HepG2 (cell line): ENCODE data around the gene CXADR. TPM values are rescaled to one million over a fixed set of nuclear protein-coding genes. Genes with fewer than 3 reads are reported as not detected.

Experiments
- ATAC-seq: fragments of 200-7000 bp; cut with Tn5 transposase; 3 replicates; pipeline ENCODE4 v1.9.1; 2020; ENCODE audit warnings: mild to moderate bottlenecking, moderate library complexity
- BruUV-seq: library from RNA; stranded (reverse); fragments of 400-500 nt; replicated peaks from 2 replicates; lab custom pipeline; 2021; lab: Mats Ljungman, UMichigan
- CTCF ChIA-PET: fragments of 300-600 bp; formaldehyde crosslinking; extraction: SDS; loops from one replicate; lab custom pipeline; 2021; ENCODE audit warnings: low total read pairs, inconsistent platforms, low intra/inter-chr PET ratio; lab: Yijun Ruan, JAX
- POLR2A ChIA-PET: fragments of 350-600 bp; sonication (Branson Sonifier 250); formaldehyde crosslinking; loops from one replicate; lab custom pipeline; 2020; ENCODE audit warnings: antibody characterized with exemption, inconsistent platforms; lab: Yijun Ruan, JAX
- DNase-seq: peaks from one replicate; pipeline ENCODE4 v3.0.0-alpha.2; 2015; ENCODE audit warnings: low spot score
- FAIRE-seq: peaks from 3 replicates; lab custom pipeline; 2011; peaks lifted over from hg19 to GRCh38; lab: Jason Lieb, UNC
- H2AFZ ChIP-seq: one replicate; pipeline ENCODE4 v1.6.1; 2011; ENCODE audit warnings: low read length, inconsistent platforms
- H3K27ac ChIP-seq: fragments of 300-600 bp; 3 replicates; pipeline ENCODE4 v1.8.0; 2011; ENCODE audit warnings: mixed run types, mild to moderate bottlenecking, mixed read lengths, low read length, inconsistent platforms; ENCODE audit not compliant: insufficient read depth; ENCODE audit errors: extremely low read length
- H3K27me3 ChIP-seq, 2 experiments: fragments of 200-600 bp in 1 of 2; 2 replicates in 1 of 2; 3 replicates in 1 of 2; pipeline versions ENCODE4 v1.6.0 to v1.8.0; 2011; ENCODE audit warnings: low read length in 2 of 2, mild to moderate bottlenecking in 2 of 2, moderate library complexity in 2 of 2, inconsistent platforms in 1 of 2; ENCODE audit not compliant: insufficient read depth in 2 of 2, control insufficient read depth in 1 of 2
- H3K36me3 ChIP-seq, 2 experiments: fragments of 200-600 bp in 1 of 2; replicated peaks in 1 of 2; 2 replicates in 1 of 2; 3 replicates in 1 of 2; pipeline versions ENCODE4 v1.5.1 to v1.8.0; 2011; ENCODE audit warnings: low read length in 2 of 2, inconsistent platforms in 1 of 2; ENCODE audit not compliant: insufficient read depth in 2 of 2, control insufficient read depth in 1 of 2
- H3K4me1 ChIP-seq: 2 replicates; pipeline ENCODE4 v1.5.1; 2012; ENCODE audit warnings: low read length, inconsistent platforms; ENCODE audit not compliant: insufficient read depth
- H3K4me2 ChIP-seq: 2 replicates; pipeline ENCODE4 v1.6.0; 2011; ENCODE audit warnings: low read depth, low read length, inconsistent platforms
- H3K4me3 ChIP-seq, 3 experiments: fragments of 200-600 bp in 1 of 3; sonication (generic), shearing (Covaris generic) in 1 of 3; replicated peaks in 1 of 3; 2 replicates each; pipeline ENCODE4 v1.5.1; 2011 to 2016; ENCODE audit warnings: low read length in 3 of 3, inconsistent platforms in 2 of 3, low read depth in 2 of 3, mild to moderate bottlenecking in 2 of 3, control low read depth in 1 of 3, mixed read lengths in 1 of 3; ENCODE audit not compliant: insufficient read depth in 1 of 3
- H3K79me2 ChIP-seq: one replicate; pipeline ENCODE4 v1.6.1; 2011; ENCODE audit warnings: low read length, inconsistent platforms; ENCODE audit not compliant: insufficient read depth
- H3K9ac ChIP-seq: 2 replicates; pipeline ENCODE4 v1.6.0; 2011; ENCODE audit warnings: mild to moderate bottlenecking, low read depth, low read length, inconsistent platforms; ENCODE audit not compliant: insufficient read depth
- H3K9me3 ChIP-seq: 2 replicates; pipeline ENCODE4 v1.5.1; 2012; ENCODE audit warnings: mild to moderate bottlenecking, low read length
- H4K20me1 ChIP-seq: 2 replicates; pipeline ENCODE4 v1.6.0; 2011; ENCODE audit warnings: inconsistent platforms, mild to moderate bottlenecking, low read length, moderate library complexity; ENCODE audit not compliant: insufficient read depth
- AKAP8 ChIP-seq: sonication (generic); formaldehyde crosslinking; IDR thresholded peaks from 2 replicates; pipeline ENCODE4 v1.5.1; 2020; ENCODE audit warnings: mild to moderate bottlenecking, missing genetic modification reagents
- ATM ChIP-seq: fragments of 450-650 bp; IDR thresholded peaks from 2 replicates; pipeline ENCODE4 v1.7.1; 2017; ENCODE audit warnings: mild to moderate bottlenecking, borderline replicate concordance
- GTF2F1 ChIP-seq: fragments of 150-350 bp; IDR thresholded peaks from 2 replicates; pipeline ENCODE4 v1.6.1; 2014; ENCODE audit warnings: low read length
- HHEX ChIP-seq: IDR thresholded peaks from 2 replicates; pipeline ENCODE4 v1.6.1; 2016; ENCODE audit warnings: control low read depth
- SMC3 ChIP-seq: IDR thresholded peaks from 2 replicates; pipeline ENCODE4 v1.6.1; 2011; ENCODE audit warnings: low read length, improper control_type of control experiment
- STAG1 ChIP-seq: sonication (generic); formaldehyde crosslinking; IDR thresholded peaks from 2 replicates; pipeline ENCODE4 v1.4.0; 2020; ENCODE audit warnings: missing genetic modification reagents
- TCF7 ChIP-seq: sonication (generic); IDR thresholded peaks from 2 replicates; pipeline ENCODE4 v1.6.1; 2016; ENCODE audit warnings: antibody characterized with exemption, low read depth
- ZBTB38 ChIP-seq: sonication (generic); formaldehyde crosslinking; IDR thresholded peaks from 2 replicates; pipeline ENCODE4 v1.5.1; 2020; ENCODE audit warnings: mild to moderate bottlenecking, missing genetic modification reagents
- ZC3H4 ChIP-seq: sonication (generic); formaldehyde crosslinking; IDR thresholded peaks from 2 replicates; pipeline ENCODE4 v1.4.0; 2020; ENCODE audit warnings: missing genetic modification reagents, borderline replicate concordance
- ZNF101 ChIP-seq: sonication (generic); formaldehyde crosslinking; IDR thresholded peaks from 2 replicates; pipeline ENCODE4 v1.4.0; 2020; ENCODE audit warnings: mild to moderate bottlenecking, low read depth, missing genetic modification reagents, borderline replicate concordance
- ZNF446 ChIP-seq: sonication (generic); formaldehyde crosslinking; IDR thresholded peaks from 2 replicates; pipeline ENCODE4 v1.5.0; 2020; ENCODE audit warnings: mild to moderate bottlenecking, missing genetic modification reagents
- WGBS: methylation state at CpG from one replicate; pipeline ENCODE4 v1.1.6; 2017; ENCODE audit warnings: low lambda C conversion rate; 5-methylcytosine and 5-hydroxymethylcytosine counted together
- in situ Hi-C: cut with HindIII; loops from 2 replicates; pipeline ENCODE4 v1.10.0; 2017; ENCODE audit warnings: low pct_unique_long_range_greater_than_20kb; ENCODE audit not compliant: extremely low pct_ligation_motif_present
- intact Hi-C: fragments of 100-400 bp; cut with micrococcal nuclease; formaldehyde crosslinking; loops from one replicate; pipeline ENCODE4 v1.10.0; 2022; ENCODE audit not compliant: unreplicated experiment
- polyA plus RNA-seq, 8 experiments: library from polyadenylated mRNA; depleted of rRNA in 3 of 8; stranded (reverse) in 7 of 8; unstranded in 1 of 8; fragments of >200 nt; fragmentation: Illumina TruSeq in 4 of 8; extraction: Trizol in 4 of 8; gene quantifications; 2 replicates each; pipeline versions ENCODE4 v1.2.1 to v1.2.3, GENCODE V29; 2011 to 2016; ENCODE audit warnings: low read depth in 4 of 8, missing spikeins in 1 of 8, mixed read lengths in 1 of 8; ENCODE audit not compliant: insufficient read depth in 1 of 8
- total RNA-seq, 5 experiments: library from RNA; depleted of rRNA; stranded (reverse); fragments of >200 nt; fragmentation: Illumina TruSeq; extraction: Trizol; gene quantifications; 2 replicates each; pipeline ENCODE4 v1.2.3, GENCODE V29; 2016; ENCODE audit warnings: low read depth in 1 of 5
- TF ChIP-seq, protein P1 (sequence below): sonication (generic); formaldehyde crosslinking; conservative IDR thresholded peaks from 2 replicates; pipeline ENCODE4 v1.4.0; 2020; ENCODE audit warnings: missing genetic modification reagents
- TF ChIP-seq, protein P2 (sequence below): sonication (generic); formaldehyde crosslinking; IDR thresholded peaks from 2 replicates; pipeline ENCODE4 v1.5.0; 2020; ENCODE audit warnings: mild to moderate bottlenecking, missing genetic modification reagents
- TF ChIP-seq, protein P3 (sequence below): sonication (generic); formaldehyde crosslinking; IDR thresholded peaks from 2 replicates; pipeline ENCODE4 v1.5.1; 2020; ENCODE audit warnings: mild to moderate bottlenecking, missing genetic modification reagents, moderate library complexity
- TF ChIP-seq, protein P4 (sequence below): sonication (generic); formaldehyde crosslinking; IDR thresholded peaks from 2 replicates; pipeline ENCODE4 v1.4.0; 2020; ENCODE audit warnings: low read depth, mild to moderate bottlenecking, missing genetic modification reagents
- TF ChIP-seq, protein P5 (sequence below): sonication (generic); formaldehyde crosslinking; IDR thresholded peaks from 2 replicates; pipeline ENCODE4 v1.4.0; 2020; ENCODE audit warnings: missing genetic modification reagents

CXADR gene
- total and polyA plus RNA-seq, 2 of the 13 experiments (the other 11 are each of a cell fraction or from before 2014, with no cell fraction given): 86.8 to 110 TPM

DNA sequence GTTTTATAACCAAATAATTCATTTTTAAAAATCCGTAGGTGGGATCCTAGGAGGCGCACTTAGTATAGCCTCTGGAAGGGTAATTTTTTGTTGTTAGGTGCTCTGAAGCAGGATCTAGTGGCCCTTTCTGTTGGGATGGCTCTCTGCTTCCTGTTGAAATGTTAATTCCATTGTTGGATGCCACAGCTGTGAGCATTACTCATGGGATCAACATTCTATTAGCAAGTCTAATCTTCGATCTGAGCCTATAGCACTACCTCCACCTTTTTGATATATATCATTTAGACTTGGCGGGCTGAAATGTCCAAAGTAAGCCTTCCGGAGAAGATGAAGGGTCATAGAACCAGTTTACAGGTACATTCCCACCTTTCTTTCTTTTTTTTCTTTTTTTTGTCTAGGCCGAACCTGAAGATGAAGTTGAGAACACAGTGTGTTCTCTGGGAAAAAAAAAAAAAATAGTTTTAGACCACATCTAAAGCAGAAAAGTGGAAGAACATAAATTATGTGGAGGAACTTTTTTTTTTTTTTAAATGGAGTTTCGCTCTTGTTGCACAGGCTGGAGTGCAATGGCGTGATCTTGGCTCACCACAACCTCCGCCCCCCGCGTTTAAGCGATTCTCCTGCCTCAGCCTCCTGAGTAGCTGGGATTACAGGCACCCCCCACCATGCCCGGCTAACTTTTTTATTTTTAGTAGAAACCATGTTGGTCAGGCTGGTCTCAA, 1.4 kb downstream of the CXADR start:
- H3K27ac ChIP-seq: peak overlapping the region; percentile 90
- FAIRE-seq (no peak), DNase-seq (peak; percentile 27), ATAC-seq (no peak)
- peak overlapping the region; percentile 83 for H3K4me2 ChIP-seq
- H3K9me3 ChIP-seq: no peaks in the 10 kb centered on the region
- peaks cover 67% of the 10 kb centered on the region for H3K4me1 ChIP-seq
- ChIA-PET CTCF (no interaction called here), POLR2A (interaction anchor here (1.0 to 4.8 kb wide), 7 partner anchors 8 to 59 kb away, joined by 3 to 59 read pairs (median 18); no protein-coding TSS in a partner anchor)
- H2AFZ ChIP-seq: no peak overlapping the region
- intact Hi-C loops: no loop called here
- BruUV-seq: TSS peak; percentile 52
- peaks cover 68% of the 10 kb centered on the region for H3K79me2 ChIP-seq
- peaks cover 19% of the 10 kb centered on the region for H4K20me1 ChIP-seq
- H3K9ac ChIP-seq: peak overlapping the region; percentile 86
- in situ Hi-C loops: no loop called here
- peak overlapping the region; percentile 85 to 96 (median 92) for H3K4me3 ChIP-seq
- no peaks in the 10 kb centered on the region; a peak in 1 of 5 replicates for H3K27me3 ChIP-seq
- WGBS: 47% methylated on average over 13 of the region's 13 CpGs
- H3K36me3 ChIP-seq: peaks cover 2 to 9% of the 10 kb centered on the region in 2 experiments; a peak in 1 of 5 replicates
- TF ChIP-seq ATM (no peak), HHEX (CRISPR knock-in tag) (no peak), ZBTB38 (CRISPR knock-in tag) (peak; percentile 40; the same call in 1 of the 2 replicates), TCF7 (no peak), ZNF446 (CRISPR knock-in tag) (no peak), ZC3H4 (CRISPR knock-in tag) (no peak), SMC3 (0 out of 2 replicates have a peak, but pooled peaks have one; percentile 0), GTF2F1 (no peak), STAG1 (CRISPR knock-in tag) (no peak), ZNF101 (CRISPR knock-in tag) (no peak), AKAP8 (CRISPR knock-in tag) (no peak)
- TF ChIP-seq, protein P1, sequence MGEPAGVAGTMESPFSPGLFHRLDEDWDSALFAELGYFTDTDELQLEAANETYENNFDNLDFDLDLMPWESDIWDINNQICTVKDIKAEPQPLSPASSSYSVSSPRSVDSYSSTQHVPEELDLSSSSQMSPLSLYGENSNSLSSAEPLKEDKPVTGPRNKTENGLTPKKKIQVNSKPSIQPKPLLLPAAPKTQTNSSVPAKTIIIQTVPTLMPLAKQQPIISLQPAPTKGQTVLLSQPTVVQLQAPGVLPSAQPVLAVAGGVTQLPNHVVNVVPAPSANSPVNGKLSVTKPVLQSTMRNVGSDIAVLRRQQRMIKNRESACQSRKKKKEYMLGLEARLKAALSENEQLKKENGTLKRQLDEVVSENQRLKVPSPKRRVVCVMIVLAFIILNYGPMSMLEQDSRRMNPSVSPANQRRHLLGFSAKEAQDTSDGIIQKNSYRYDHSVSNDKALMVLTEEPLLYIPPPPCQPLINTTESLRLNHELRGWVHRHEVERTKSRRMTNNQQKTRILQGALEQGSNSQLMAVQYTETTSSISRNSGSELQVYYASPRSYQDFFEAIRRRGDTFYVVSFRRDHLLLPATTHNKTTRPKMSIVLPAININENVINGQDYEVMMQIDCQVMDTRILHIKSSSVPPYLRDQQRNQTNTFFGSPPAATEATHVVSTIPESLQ (CRISPR knock-in tag): no peak
- TF ChIP-seq, protein P2, sequence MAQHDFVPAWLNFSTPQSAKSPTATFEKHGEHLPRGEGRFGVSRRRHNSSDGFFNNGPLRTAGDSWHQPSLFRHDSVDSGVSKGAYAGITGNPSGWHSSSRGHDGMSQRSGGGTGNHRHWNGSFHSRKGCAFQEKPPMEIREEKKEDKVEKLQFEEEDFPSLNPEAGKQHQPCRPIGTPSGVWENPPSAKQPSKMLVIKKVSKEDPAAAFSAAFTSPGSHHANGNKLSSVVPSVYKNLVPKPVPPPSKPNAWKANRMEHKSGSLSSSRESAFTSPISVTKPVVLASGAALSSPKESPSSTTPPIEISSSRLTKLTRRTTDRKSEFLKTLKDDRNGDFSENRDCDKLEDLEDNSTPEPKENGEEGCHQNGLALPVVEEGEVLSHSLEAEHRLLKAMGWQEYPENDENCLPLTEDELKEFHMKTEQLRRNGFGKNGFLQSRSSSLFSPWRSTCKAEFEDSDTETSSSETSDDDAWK: no peak
- TF ChIP-seq, protein P3, sequence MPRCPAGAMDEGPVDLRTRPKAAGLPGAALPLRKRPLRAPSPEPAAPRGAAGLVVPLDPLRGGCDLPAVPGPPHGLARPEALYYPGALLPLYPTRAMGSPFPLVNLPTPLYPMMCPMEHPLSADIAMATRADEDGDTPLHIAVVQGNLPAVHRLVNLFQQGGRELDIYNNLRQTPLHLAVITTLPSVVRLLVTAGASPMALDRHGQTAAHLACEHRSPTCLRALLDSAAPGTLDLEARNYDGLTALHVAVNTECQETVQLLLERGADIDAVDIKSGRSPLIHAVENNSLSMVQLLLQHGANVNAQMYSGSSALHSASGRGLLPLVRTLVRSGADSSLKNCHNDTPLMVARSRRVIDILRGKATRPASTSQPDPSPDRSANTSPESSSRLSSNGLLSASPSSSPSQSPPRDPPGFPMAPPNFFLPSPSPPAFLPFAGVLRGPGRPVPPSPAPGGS (CRISPR knock-in tag): no peak
- TF ChIP-seq, protein P4, sequence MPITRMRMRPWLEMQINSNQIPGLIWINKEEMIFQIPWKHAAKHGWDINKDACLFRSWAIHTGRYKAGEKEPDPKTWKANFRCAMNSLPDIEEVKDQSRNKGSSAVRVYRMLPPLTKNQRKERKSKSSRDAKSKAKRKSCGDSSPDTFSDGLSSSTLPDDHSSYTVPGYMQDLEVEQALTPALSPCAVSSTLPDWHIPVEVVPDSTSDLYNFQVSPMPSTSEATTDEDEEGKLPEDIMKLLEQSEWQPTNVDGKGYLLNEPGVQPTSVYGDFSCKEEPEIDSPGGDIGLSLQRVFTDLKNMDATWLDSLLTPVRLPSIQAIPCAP (CRISPR knock-in tag): no peak
- TF ChIP-seq, protein P5, sequence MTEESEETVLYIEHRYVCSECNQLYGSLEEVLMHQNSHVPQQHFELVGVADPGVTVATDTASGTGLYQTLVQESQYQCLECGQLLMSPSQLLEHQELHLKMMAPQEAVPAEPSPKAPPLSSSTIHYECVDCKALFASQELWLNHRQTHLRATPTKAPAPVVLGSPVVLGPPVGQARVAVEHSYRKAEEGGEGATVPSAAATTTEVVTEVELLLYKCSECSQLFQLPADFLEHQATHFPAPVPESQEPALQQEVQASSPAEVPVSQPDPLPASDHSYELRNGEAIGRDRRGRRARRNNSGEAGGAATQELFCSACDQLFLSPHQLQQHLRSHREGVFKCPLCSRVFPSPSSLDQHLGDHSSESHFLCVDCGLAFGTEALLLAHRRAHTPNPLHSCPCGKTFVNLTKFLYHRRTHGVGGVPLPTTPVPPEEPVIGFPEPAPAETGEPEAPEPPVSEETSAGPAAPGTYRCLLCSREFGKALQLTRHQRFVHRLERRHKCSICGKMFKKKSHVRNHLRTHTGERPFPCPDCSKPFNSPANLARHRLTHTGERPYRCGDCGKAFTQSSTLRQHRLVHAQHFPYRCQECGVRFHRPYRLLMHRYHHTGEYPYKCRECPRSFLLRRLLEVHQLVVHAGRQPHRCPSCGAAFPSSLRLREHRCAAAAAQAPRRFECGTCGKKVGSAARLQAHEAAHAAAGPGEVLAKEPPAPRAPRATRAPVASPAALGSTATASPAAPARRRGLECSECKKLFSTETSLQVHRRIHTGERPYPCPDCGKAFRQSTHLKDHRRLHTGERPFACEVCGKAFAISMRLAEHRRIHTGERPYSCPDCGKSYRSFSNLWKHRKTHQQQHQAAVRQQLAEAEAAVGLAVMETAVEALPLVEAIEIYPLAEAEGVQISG (CRISPR knock-in tag): no peak
